Thyroid gland (tissue), 4 donors: ENCODE measurements around the gene TMPRSS4.

ENCODE experiments used
- CTCF ChIP-seq, 6 experiments: fragments of 200-600 bp in 3 of 6; fragments of 450-650 bp in 3 of 6; sonication (generic) in 3 of 6; IDR thresholded peaks; one replicate each; pipeline ENCODE4 v1.5.1; 2016 to 2019; ENCODE audit warnings: antibody characterized with exemption in 6 of 6, mild to moderate bottlenecking in 2 of 6, inconsistent platforms in 1 of 6, moderate library complexity in 1 of 6
- POLR2A ChIP-seq, 2 donors: fragments of 450-650 bp; IDR thresholded peaks; one replicate each; pipeline ENCODE4 v1.6.1; 2017; ENCODE audit warnings: antibody characterized with exemption in 2 of 2, mild to moderate bottlenecking in 2 of 2, moderate library complexity in 1 of 2

- TF ChIP-seq POLR2A (IDR thresholded peaks at IDR 0.05) (no peak), CTCF (IDR thresholded peaks at IDR 0.05) (no peak)
These were observed 43.9 kb downstream of the TMPRSS4 start for GRCh38 chr11:118120793-118121192.
